ENCODE results near the gene RPTOR.

Gene RPTOR

GRCh38 chr17:80824549-80825470 is 280.2 kb downstream of the RPTOR start:
- H3K4me3 ChIP-seq (ENCODE audit: low read depth, low read length): no peak overlapping the region
- no peak for DNase-seq (ENCODE audit: low read depth)
- no peak for TF ChIP-seq CTCF (IDR thresholded peaks at IDR 0.05; ENCODE audit: low read depth, low read length, missing control alignments)

DNA sequence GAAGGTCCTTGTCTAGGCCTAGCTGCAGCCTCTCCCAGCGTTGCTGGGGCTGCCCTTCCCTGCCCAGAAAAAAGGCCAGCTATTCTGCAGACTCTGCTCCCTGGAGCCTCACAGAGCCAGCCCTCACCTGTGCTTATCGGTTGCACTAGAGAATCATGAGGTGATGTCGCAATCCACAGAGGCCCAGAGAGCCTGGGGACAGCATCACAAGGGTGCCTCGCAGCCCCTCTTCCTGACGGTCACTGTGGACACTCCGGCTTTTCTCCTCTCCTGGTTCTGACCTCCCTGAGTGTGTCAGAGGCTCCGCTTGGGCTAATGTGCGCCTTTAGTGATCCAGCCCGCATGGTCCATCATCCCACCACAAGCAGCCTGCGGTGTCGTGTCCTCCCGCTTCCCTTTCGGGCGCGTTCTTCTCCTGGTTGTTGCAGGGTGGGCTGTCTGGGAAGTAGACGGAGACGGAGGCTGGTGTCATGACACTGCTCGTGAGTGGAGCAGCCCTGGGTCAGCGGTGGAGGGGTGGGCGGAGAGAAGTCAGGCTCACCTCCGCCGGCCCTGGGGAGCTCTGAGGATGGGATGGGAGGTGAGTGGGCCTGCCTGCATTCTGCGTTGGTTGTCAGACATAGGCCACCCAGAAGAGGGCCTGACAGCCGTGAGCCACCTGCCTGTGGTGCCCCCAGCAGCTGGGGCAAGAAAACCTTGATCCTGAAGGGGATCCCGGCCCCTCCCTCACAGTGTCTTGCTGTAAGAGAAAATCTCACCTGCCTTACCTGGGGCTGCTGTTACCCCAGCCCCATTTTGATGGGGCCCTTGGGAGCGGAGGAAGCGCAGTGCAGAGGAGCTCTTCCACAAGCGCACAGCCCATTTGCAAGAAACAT is 281.1 kb downstream of the RPTOR start:
- no peak for DNase-seq (ENCODE audit: low read depth)
- no peak overlapping the region for H3K4me3 ChIP-seq (ENCODE audit: low read depth, low read length)
- no peak for TF ChIP-seq CTCF (IDR thresholded peaks at IDR 0.05; ENCODE audit: low read depth, low read length, missing control alignments)

DNA sequence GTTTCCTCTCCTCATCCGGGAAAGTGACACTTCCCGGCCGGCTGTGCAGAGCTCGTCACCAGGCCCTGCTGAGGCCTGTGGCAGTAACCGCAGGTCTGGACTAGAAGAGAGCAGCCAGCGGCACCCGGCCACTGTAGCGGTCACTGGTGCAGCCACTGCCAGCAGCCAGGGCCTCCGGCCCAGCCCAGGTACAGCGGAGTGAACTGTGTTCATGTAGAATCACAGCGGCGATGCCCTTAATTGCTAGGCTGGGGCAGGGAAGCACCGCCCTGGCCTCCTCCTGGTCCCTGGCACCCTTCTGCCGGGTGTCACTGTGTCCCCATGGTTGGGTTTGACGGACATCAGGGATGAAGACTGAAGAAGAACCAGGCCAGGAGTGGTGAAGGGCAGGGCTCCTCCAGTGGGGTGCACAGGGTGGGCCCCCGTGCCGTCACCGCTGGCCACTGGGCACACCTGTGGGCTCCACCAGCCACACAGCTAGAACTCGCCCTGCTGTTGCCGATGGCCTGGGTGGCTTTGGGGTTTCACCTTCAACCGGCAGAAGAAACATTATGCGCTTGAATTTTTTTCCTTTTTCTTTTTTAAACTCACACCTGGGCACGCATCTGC is 281.8 kb downstream of the RPTOR start:
- no peak for DNase-seq (ENCODE audit: low read depth)
- TF ChIP-seq CTCF (IDR thresholded peaks at IDR 0.05; ENCODE audit: low read depth, low read length, missing control alignments): no peak
- H3K4me3 ChIP-seq (ENCODE audit: low read depth, low read length): no peak overlapping the region

DNA sequence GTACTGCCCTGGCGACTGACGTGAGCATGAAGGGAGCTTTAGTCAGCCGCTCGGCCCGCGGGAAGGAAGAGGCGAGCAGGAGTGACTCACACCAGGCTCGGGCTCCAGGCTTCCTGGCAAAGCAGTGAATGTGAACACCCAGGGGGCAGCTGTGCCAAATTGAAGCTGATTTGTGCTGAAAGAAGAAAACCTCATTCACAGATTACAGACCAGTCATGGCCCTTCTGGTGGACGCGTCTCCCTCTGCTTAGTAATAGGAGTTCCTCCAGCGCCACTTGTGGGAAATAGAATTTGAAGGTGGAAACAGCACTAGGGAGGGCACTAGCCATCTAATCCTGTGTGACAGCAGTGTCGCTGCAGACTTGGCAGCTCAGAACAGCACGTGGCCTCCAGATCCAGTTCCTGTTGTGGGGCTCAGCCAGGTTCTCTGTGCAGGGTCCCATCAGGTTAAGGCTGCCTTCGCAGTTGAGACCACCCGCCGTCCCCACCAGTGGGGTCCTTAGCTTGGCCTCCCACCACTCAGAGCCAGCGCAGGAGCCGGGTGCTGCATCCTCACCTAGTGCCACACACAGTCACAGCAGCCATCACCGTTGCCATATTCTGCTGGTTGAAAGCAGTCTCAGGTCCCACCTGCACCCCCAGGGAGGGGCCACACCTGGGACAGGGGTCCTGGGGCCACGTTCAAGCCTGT is 282.5 kb downstream of the RPTOR start:
- DNase-seq (ENCODE audit: low read depth): no peak
- TF ChIP-seq CTCF (IDR thresholded peaks at IDR 0.05; ENCODE audit: low read depth, low read length, missing control alignments): no peak
- no peak overlapping the region for H3K4me3 ChIP-seq (ENCODE audit: low read depth, low read length)

DNA sequence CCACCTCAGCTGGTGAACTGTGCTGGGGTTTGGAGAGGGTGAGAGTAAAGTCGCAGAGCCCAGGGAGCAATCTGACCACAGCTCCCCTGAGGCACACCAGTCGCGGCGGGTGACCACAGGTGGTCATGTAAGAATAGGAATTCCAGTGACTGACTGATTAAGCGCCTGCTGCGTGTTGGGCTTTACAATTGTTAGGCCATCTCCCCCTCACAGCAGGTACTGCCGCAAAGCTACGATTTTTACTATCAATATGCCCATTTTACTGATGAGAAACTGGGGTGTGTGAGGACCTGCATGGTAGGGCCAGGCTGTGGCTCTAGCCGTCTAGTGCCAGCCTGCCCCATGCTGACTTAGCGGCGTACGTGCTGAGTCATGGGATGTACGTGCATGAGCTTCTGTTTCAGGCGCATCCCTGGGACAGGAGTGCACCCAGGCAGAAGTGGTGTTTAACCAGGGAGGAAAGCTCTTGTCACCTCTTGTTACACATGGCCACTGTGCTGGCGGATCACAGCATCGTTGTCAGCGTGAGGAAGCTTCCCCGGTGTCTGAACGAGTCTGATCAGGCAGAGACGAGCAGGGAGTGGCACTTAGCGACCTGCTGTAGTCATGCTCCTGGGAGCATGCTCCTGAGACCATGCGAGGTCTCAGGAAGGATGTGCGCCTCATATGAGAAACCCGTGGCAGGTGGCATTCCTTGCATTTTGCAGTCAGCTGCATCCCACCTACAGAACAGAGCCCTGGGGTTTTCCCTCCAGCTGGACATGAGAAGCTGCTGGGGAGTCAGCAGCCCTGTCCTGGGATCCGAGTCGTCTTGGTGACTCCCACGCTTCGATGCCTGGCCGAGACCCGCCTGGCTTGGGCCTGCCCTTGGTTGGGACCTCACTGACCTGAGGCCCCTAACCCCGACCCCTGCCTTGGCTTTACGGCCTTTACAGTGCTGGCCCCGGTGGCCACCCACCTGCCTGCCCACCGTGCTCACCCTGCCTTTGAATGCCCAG is 283.3 kb downstream of the RPTOR start:
- DNase-seq (ENCODE audit: low read depth): no peak
- no peak overlapping the region for H3K4me3 ChIP-seq (ENCODE audit: low read depth, low read length)
- no peak for TF ChIP-seq CTCF (IDR thresholded peaks at IDR 0.05; ENCODE audit: low read depth, low read length, missing control alignments)

Measured in GM12864 (cell line).